Measurements from ENCODE around the gene RNU1-1. TPM values are rescaled to one million over a fixed set of nuclear protein-coding genes. Genes with fewer than 3 reads are reported as not detected.
"Not testable (repeated sequence)": the region's sequence is repeated elsewhere in the genome, so short reads cannot be mapped to it uniquely, and the experiment has no call there.

RNU1-1 gene
- total and polyA plus RNA-seq, 9 of the 15 experiments (the other 6 are each of a cell fraction or from before 2014, with no cell fraction given) = under 0.01 to 32,823 (median 2,538) TPM; not detected in 4

- H3K9me1 ChIP-seq (ENCODE audit: control insufficient read depth, insufficient read depth, low read length); H3K4me2 ChIP-seq (ENCODE audit: insufficient read depth, low read length); H4K20me1 ChIP-seq (replicated peaks; ENCODE audit: control insufficient read depth, insufficient read depth, low read length); POLR2A ChIA-PET; H2AFZ ChIP-seq (ENCODE audit: low read depth, low read length); DNase-seq (ENCODE audit: extremely low read depth in 1 of 4, low spot score in 3 of 4); ATAC-seq; intact Hi-C loops (cut with micrococcal nuclease); H3K9me3 ChIP-seq (replicated peaks; ENCODE audit: control insufficient read depth, insufficient read depth, low read depth, low read length); H3K27me3 ChIP-seq (ENCODE audit: control insufficient read depth in 2 of 2, insufficient read depth in 2 of 2, low read length in 2 of 2); CTCF ChIA-PET (ENCODE audit: low intra/inter-chr PET ratio); FAIRE-seq; in situ Hi-C loops (cut with MboI); H3K9ac ChIP-seq (ENCODE audit: insufficient read depth in 1 of 2, low read depth in 2 of 2, low read length in 2 of 2); H3K36me3 ChIP-seq (ENCODE audit: control insufficient read depth, insufficient read depth, low read length); H3K27ac ChIP-seq (ENCODE audit: extremely low read depth, low read depth, low read length); H3K4me1 ChIP-seq (replicated peaks in 1 of 2; ENCODE audit: control insufficient read depth in 2 of 2, insufficient read depth in 2 of 2, low read length in 2 of 2); BruUV-seq (replicated peaks); H3K79me2 ChIP-seq (ENCODE audit: control insufficient read depth, insufficient read depth, low read length); H3K4me3 ChIP-seq: not testable (repeated sequence)
- 29% methylated on average over 3 of the region's 3 CpGs for WGBS (ENCODE audit: insufficient coverage, low coverage, missing lambda C conversion rate)
Measured at GRCh38 chr1:16557034-16557433, 42.9 kb upstream of the RNU1-1 start.

GRCh38 chr1:16553244-16553643 is 39.2 kb upstream of the RNU1-1 start:
- H2AFZ ChIP-seq (ENCODE audit: low read depth, low read length); H3K27ac ChIP-seq (ENCODE audit: extremely low read depth, low read depth, low read length); H3K9me1 ChIP-seq (ENCODE audit: control insufficient read depth, insufficient read depth, low read length); H3K4me3 ChIP-seq; H3K4me1 ChIP-seq (replicated peaks in 1 of 2; ENCODE audit: control insufficient read depth in 2 of 2, insufficient read depth in 2 of 2, low read length in 2 of 2); H3K36me3 ChIP-seq (ENCODE audit: control insufficient read depth, insufficient read depth, low read length); H3K27me3 ChIP-seq (ENCODE audit: control insufficient read depth in 2 of 2, insufficient read depth in 2 of 2, low read length in 2 of 2); H3K9me3 ChIP-seq (replicated peaks; ENCODE audit: control insufficient read depth, insufficient read depth, low read depth, low read length); in situ Hi-C loops (cut with MboI); BruUV-seq (replicated peaks); H4K20me1 ChIP-seq (replicated peaks; ENCODE audit: control insufficient read depth, insufficient read depth, low read length); CTCF ChIA-PET (ENCODE audit: low intra/inter-chr PET ratio); H3K4me2 ChIP-seq (ENCODE audit: insufficient read depth, low read length); intact Hi-C loops (cut with micrococcal nuclease); FAIRE-seq; H3K79me2 ChIP-seq (ENCODE audit: control insufficient read depth, insufficient read depth, low read length); H3K9ac ChIP-seq (ENCODE audit: insufficient read depth in 1 of 2, low read depth in 2 of 2, low read length in 2 of 2); POLR2A ChIA-PET; DNase-seq (ENCODE audit: extremely low read depth in 1 of 4, low spot score in 3 of 4): not testable (repeated sequence)
- 45% methylated on average over 9 of the region's 11 CpGs for WGBS (ENCODE audit: insufficient coverage, low coverage, missing lambda C conversion rate)
- peak; percentile 61 for ATAC-seq

GRCh38 chr1:16550212-16550918 is 36.3 kb upstream of the RNU1-1 start:
- ATAC-seq; H3K79me2 ChIP-seq (ENCODE audit: control insufficient read depth, insufficient read depth, low read length); H3K27ac ChIP-seq (ENCODE audit: extremely low read depth, low read depth, low read length); CTCF ChIA-PET (ENCODE audit: low intra/inter-chr PET ratio); H3K9ac ChIP-seq (ENCODE audit: insufficient read depth in 1 of 2, low read depth in 2 of 2, low read length in 2 of 2); H2AFZ ChIP-seq (ENCODE audit: low read depth, low read length); POLR2A ChIA-PET; intact Hi-C loops (cut with micrococcal nuclease); FAIRE-seq; H3K9me1 ChIP-seq (ENCODE audit: control insufficient read depth, insufficient read depth, low read length); H3K9me3 ChIP-seq (replicated peaks; ENCODE audit: control insufficient read depth, insufficient read depth, low read depth, low read length); H4K20me1 ChIP-seq (replicated peaks; ENCODE audit: control insufficient read depth, insufficient read depth, low read length); H3K27me3 ChIP-seq (ENCODE audit: control insufficient read depth in 2 of 2, insufficient read depth in 2 of 2, low read length in 2 of 2); H3K36me3 ChIP-seq (ENCODE audit: control insufficient read depth, insufficient read depth, low read length); BruUV-seq (replicated peaks); H3K4me3 ChIP-seq; in situ Hi-C loops (cut with MboI); H3K4me1 ChIP-seq (replicated peaks in 1 of 2; ENCODE audit: control insufficient read depth in 2 of 2, insufficient read depth in 2 of 2, low read length in 2 of 2); DNase-seq (ENCODE audit: extremely low read depth in 1 of 4, low spot score in 3 of 4); H3K4me2 ChIP-seq (ENCODE audit: insufficient read depth, low read length): not testable (repeated sequence)
- WGBS (ENCODE audit: insufficient coverage, low coverage, missing lambda C conversion rate) = 5% methylated on average over 1 of the region's 1 CpG

GRCh38 chr1:16549545-16549944 is 35.5 kb upstream of the RNU1-1 start:
- in situ Hi-C loops (cut with MboI) = loop anchor here (5.0 to 10.0 kb wide), 3 partner anchors 133 to 313 kb away; no protein-coding TSS in a partner anchor
- H3K9me3 ChIP-seq (replicated peaks; ENCODE audit: control insufficient read depth, insufficient read depth, low read depth, low read length); H4K20me1 ChIP-seq (replicated peaks; ENCODE audit: control insufficient read depth, insufficient read depth, low read length); POLR2A ChIA-PET; ATAC-seq; H2AFZ ChIP-seq (ENCODE audit: low read depth, low read length); H3K79me2 ChIP-seq (ENCODE audit: control insufficient read depth, insufficient read depth, low read length); H3K27me3 ChIP-seq (ENCODE audit: control insufficient read depth in 2 of 2, insufficient read depth in 2 of 2, low read length in 2 of 2); H3K4me2 ChIP-seq (ENCODE audit: insufficient read depth, low read length); H3K36me3 ChIP-seq (ENCODE audit: control insufficient read depth, insufficient read depth, low read length); H3K4me1 ChIP-seq (replicated peaks in 1 of 2; ENCODE audit: control insufficient read depth in 2 of 2, insufficient read depth in 2 of 2, low read length in 2 of 2); H3K27ac ChIP-seq (ENCODE audit: extremely low read depth, low read depth, low read length); intact Hi-C loops (cut with micrococcal nuclease); CTCF ChIA-PET (ENCODE audit: low intra/inter-chr PET ratio); BruUV-seq (replicated peaks); FAIRE-seq; H3K9me1 ChIP-seq (ENCODE audit: control insufficient read depth, insufficient read depth, low read length); DNase-seq (ENCODE audit: extremely low read depth in 1 of 4, low spot score in 3 of 4); H3K4me3 ChIP-seq; H3K9ac ChIP-seq (ENCODE audit: insufficient read depth in 1 of 2, low read depth in 2 of 2, low read length in 2 of 2): not testable (repeated sequence)
- 11% methylated on average over 1 of the region's 1 CpG for WGBS (ENCODE audit: insufficient coverage, low coverage, missing lambda C conversion rate)
